HCT116 (cell line): ENCODE data around the gene PBX3. TPM values are rescaled to one million over a fixed set of nuclear protein-coding genes. Genes with fewer than 3 reads are reported as not detected.

ENCODE experiments used
- ATAC-seq: fragments of 200-7000 bp; cut with Tn5 transposase; 2 replicates; pipeline ENCODE4 v1.9.1; 2020; ENCODE audit warnings: mild to moderate bottlenecking, moderate library complexity
- BruUV-seq: library from RNA; stranded (reverse); fragments of 400-500 nt; replicated peaks from 2 replicates; lab custom pipeline; 2021; lab: Mats Ljungman, UMichigan
- CTCF ChIA-PET: fragments of 300-600 bp; sonication (Branson Sonifier 250); formaldehyde crosslinking; loops from one replicate; lab custom pipeline; 2021; ENCODE audit warnings: antibody characterized with exemption; lab: Charles Lee
- POLR2A ChIA-PET: fragments of 300-600, 350-600 bp; sonication (Branson Sonifier 250); formaldehyde crosslinking; loops from one replicate; lab custom pipeline; 2021; ENCODE audit warnings: antibody characterized with exemption; lab: Charles Lee
- RAD21 ChIA-PET, 2 experiments: fragments of 300-600 bp; sonication (Branson Sonifier 250); formaldehyde crosslinking; loops; one replicate each; lab custom pipeline; 2023; ENCODE audit warnings: low total read pairs in 2 of 2; ENCODE audit not compliant: uncharacterized antibody in 2 of 2, unreplicated experiment in 2 of 2, low non-redundant PET in 1 of 2; lab: Charles Lee
- DNase-seq: peaks from one replicate; pipeline ENCODE4 v3.0.0-alpha.2; 2010; ENCODE audit warnings: low read depth, low spot score
- H2AFZ ChIP-seq: fragments of 200-600 bp; shearing (Covaris generic), sonication (generic); 2 replicates; pipeline ENCODE4 v1.6.1; 2017; ENCODE audit warnings: low read depth, mixed run types, mixed read lengths, antibody characterized with exemption, low read length; ENCODE audit not compliant: poor library complexity, severe bottlenecking
- H3K27ac ChIP-seq: 2 replicates; pipeline ENCODE4 v1.5.1; 2012; ENCODE audit warnings: low read depth, low read length
- H3K27me3 ChIP-seq: fragments of 200-600 bp; sonication (generic); 2 replicates; pipeline ENCODE4 v1.6.1; 2016; ENCODE audit warnings: mixed run types, low read length, mixed read lengths; ENCODE audit not compliant: insufficient read depth
- H3K36me3 ChIP-seq, 2 experiments: fragments of 200-500 bp in 1 of 2; fragments of 200-600 bp in 1 of 2; sonication (Bioruptor generic) in 1 of 2; sonication (generic) in 1 of 2; 2 replicates each; pipeline versions ENCODE4 v1.5.1 to v1.6.1; 2014 to 2016; ENCODE audit warnings: low read length in 2 of 2, inconsistent platforms in 1 of 2, mixed read lengths in 1 of 2, mixed run types in 1 of 2; ENCODE audit not compliant: insufficient read depth in 2 of 2, control insufficient read depth in 1 of 2
- H3K4me1 ChIP-seq, 2 experiments: fragments of 200-600 bp in 1 of 2; sonication (generic) in 1 of 2; 2 replicates each; pipeline versions ENCODE4 v1.5.1 to v1.6.1; 2012 to 2017; ENCODE audit warnings: low read length in 2 of 2, inconsistent platforms in 1 of 2, mild to moderate bottlenecking in 1 of 2, mixed read lengths in 1 of 2, mixed run types in 1 of 2, moderate library complexity in 1 of 2; ENCODE audit not compliant: insufficient read depth in 2 of 2, control insufficient read depth in 1 of 2
- H3K4me2 ChIP-seq: fragments of 200-600 bp; sonication (generic); 2 replicates; pipeline ENCODE4 v1.6.1; 2017; ENCODE audit warnings: mixed run types, low read length, mixed read lengths
- H3K4me3 ChIP-seq, 2 experiments: fragments of 200-600 bp in 1 of 2; sonication (generic) in 1 of 2; replicated peaks in 1 of 2; 2 replicates each; pipeline ENCODE4 v1.5.1; 2011 to 2016; ENCODE audit warnings: low read length in 2 of 2, control low read depth in 1 of 2, low read depth in 1 of 2, mild to moderate bottlenecking in 1 of 2, mixed read lengths in 1 of 2, mixed run types in 1 of 2
- H3K79me2 ChIP-seq: fragments of 200-600 bp; sonication (generic); 2 replicates; pipeline ENCODE4 v1.6.1; 2017; ENCODE audit warnings: mild to moderate bottlenecking, mixed run types, low read length, moderate library complexity, mixed read lengths; ENCODE audit not compliant: insufficient read depth
- H3K9ac ChIP-seq: fragments of 200-600 bp; sonication (generic); 2 replicates; pipeline ENCODE4 v1.6.1; 2016; ENCODE audit warnings: low read length, mixed read lengths
- H3K9me2 ChIP-seq: fragments of 200-600 bp; sonication (generic), shearing (Covaris generic); 2 replicates; pipeline ENCODE4 v1.6.1; 2017; ENCODE audit warnings: mixed run types, mild to moderate bottlenecking, moderate library complexity; ENCODE audit not compliant: insufficient read depth
- H3K9me3 ChIP-seq, 2 experiments: fragments of 200-500 bp in 1 of 2; fragments of 200-600 bp in 1 of 2; sonication (Bioruptor generic) in 1 of 2; sonication (generic) in 1 of 2; 2 replicates each; pipeline ENCODE4 v1.6.1; 2014 to 2017; ENCODE audit warnings: low read length in 2 of 2, mixed read lengths in 2 of 2, inconsistent platforms in 1 of 2, low read depth in 1 of 2, mild to moderate bottlenecking in 1 of 2, mixed run types in 1 of 2, moderate library complexity in 1 of 2; ENCODE audit not compliant: control insufficient read depth in 1 of 2, insufficient read depth in 1 of 2
- H4K20me1 ChIP-seq: fragments of 200-600 bp; sonication (generic), shearing (Covaris generic); 2 replicates; pipeline ENCODE4 v1.6.1; 2017; ENCODE audit warnings: mixed run types, mild to moderate bottlenecking, moderate library complexity; ENCODE audit not compliant: insufficient read depth
- ATF3 ChIP-seq: IDR thresholded peaks from 2 replicates; pipeline ENCODE4 v1.6.1; 2012
- CBX3 ChIP-seq: IDR thresholded peaks from 2 replicates; pipeline ENCODE4 v1.6.1; 2012; ENCODE audit warnings: low read depth
- CTCF ChIP-seq, 3 experiments: fragments of 200-600 bp in 1 of 3; sonication (generic) in 1 of 3; IDR thresholded peaks in 2 of 3; conservative IDR thresholded peaks in 1 of 3; 2 replicates each; pipeline ENCODE4 v1.5.1; 2012 to 2017; ENCODE audit warnings: low read depth in 2 of 3, low read length in 2 of 3, antibody characterized with exemption in 1 of 3, borderline replicate concordance in 1 of 3, control low read depth in 1 of 3, mild to moderate bottlenecking in 1 of 3, mixed read lengths in 1 of 3, mixed run types in 1 of 3, moderate library complexity in 1 of 3; ENCODE audit not compliant: insufficient read depth in 1 of 3
- EGR1 ChIP-seq: IDR thresholded peaks from 2 replicates; pipeline ENCODE4 v1.6.1; 2012; ENCODE audit warnings: low read depth
- EZH2 ChIP-seq: fragments of 200-600 bp; sonication (generic); IDR thresholded peaks from 2 replicates; pipeline ENCODE4 v1.6.1; 2017; ENCODE audit warnings: antibody characterized with exemption, mixed run types
- JUND ChIP-seq: IDR thresholded peaks from 2 replicates; pipeline ENCODE4 v1.6.1; 2012
- SIN3A ChIP-seq: IDR thresholded peaks from 2 replicates; pipeline ENCODE4 v1.6.1; 2012; ENCODE audit warnings: low read depth
- SP1 ChIP-seq: IDR thresholded peaks from 2 replicates; pipeline ENCODE4 v1.6.1; 2012; ENCODE audit warnings: low read depth
- YY1 ChIP-seq: IDR thresholded peaks from 2 replicates; pipeline ENCODE4 v1.6.1; 2011; ENCODE audit warnings: low read length, low read depth, moderate library complexity, mild to moderate bottlenecking; ENCODE audit not compliant: insufficient replicate concordance; ENCODE audit errors: extremely low read depth
- ZBTB33 ChIP-seq: IDR thresholded peaks from 2 replicates; pipeline ENCODE4 v1.6.1; 2011; ENCODE audit warnings: mild to moderate bottlenecking, low read length, moderate library complexity; ENCODE audit not compliant: insufficient replicate concordance; ENCODE audit errors: extremely low read depth
- intact Hi-C: fragments of 100-400 bp; cut with micrococcal nuclease; formaldehyde crosslinking; loops from 2 replicates; pipeline ENCODE4 v1.10.0; 2022
- total RNA-seq: library from RNA; stranded (reverse); gene quantifications from one replicate; pipeline ENCODE4 v1.2.1, GENCODE V29; 2021; ENCODE audit not compliant: unreplicated experiment

PBX3 gene
- total RNA-seq, 1 experiment from 2014 or later, result 13.5 TPM

- H3K79me2 ChIP-seq, result no peaks in the 10 kb centered on the region
- ATAC-seq, result no peak
- no peak for DNase-seq
- no peak overlapping the region for H3K9ac ChIP-seq
- H2AFZ ChIP-seq, result no peak overlapping the region
- no peaks in the 10 kb centered on the region for H3K9me2 ChIP-seq
- H3K36me3 ChIP-seq, result no peaks in the 10 kb centered on the region
- H3K4me1 ChIP-seq, result no peaks in the 10 kb centered on the region
- H3K27ac ChIP-seq, result no peak overlapping the region
- no peaks in the 10 kb centered on the region for H4K20me1 ChIP-seq
- intact Hi-C loops, result no loop called here
- POLR2A ChIA-PET, result interaction anchor here (1.5 kb wide), 1 partner anchor 18 kb away, joined by 3 read pairs; no protein-coding TSS in a partner anchor
- BruUV-seq, result no TSS peak
- RAD21 ChIA-PET, result no interaction called here
- no peaks in the 10 kb centered on the region for H3K9me3 ChIP-seq
- no peak overlapping the region for H3K4me2 ChIP-seq
- TF ChIP-seq ATF3 (no peak), ZBTB33 (no peak), JUND (no peak)
- TF ChIP-seq, all 23 proteins: peak for 0
- Histone ChIP-seq H3K27me3 (no peaks in the 10 kb centered on the region), H3K4me3 (no peak overlapping the region)
- CTCF ChIA-PET, result no interaction called here
Observed at GRCh38 chr9:125911861-125912644, 164.9 kb downstream of the PBX3 start.

GRCh38 chr9:125912667-125913066 is 165.5 kb downstream of the PBX3 start:
- POLR2A ChIA-PET, result interaction anchor here (1.5 kb wide), 1 partner anchor 18 kb away, joined by 3 read pairs; no protein-coding TSS in a partner anchor
- ATAC-seq, result no peak
- no TSS peak for BruUV-seq
- TF ChIP-seq SIN3A, result no peak
- no peak for TF ChIP-seq YY1
- no peak for TF ChIP-seq EZH2
- TF ChIP-seq SP1, result no peak
- TF ChIP-seq CBX3, result no peak
- TF ChIP-seq CTCF (IDR thresholded peaks at IDR 0.05 in 2 of 3, conservative IDR thresholded peaks at IDR 0.05 in 1 of 3; ENCODE audit: borderline replicate concordance in 1 of 3, insufficient read depth in 1 of 3, low read depth in 2 of 3, low read length in 2 of 3), result no peak
- no peak for TF ChIP-seq ZBTB33
- no peak for TF ChIP-seq EGR1

More at GRCh38 chr9:125912667-125913066, 165.5 kb downstream of the PBX3 start:
- H3K27me3 ChIP-seq, result no peaks in the 10 kb centered on the region
- no peak for DNase-seq
- H3K9ac ChIP-seq, result no peak overlapping the region
- no peaks in the 10 kb centered on the region for H3K9me2 ChIP-seq
- no peak overlapping the region for H3K27ac ChIP-seq
- H3K36me3 ChIP-seq, result no peaks in the 10 kb centered on the region
- CTCF ChIA-PET, result no interaction called here
- intact Hi-C loops, result no loop called here
- H3K79me2 ChIP-seq, result no peaks in the 10 kb centered on the region
- H3K4me3 ChIP-seq, result no peak overlapping the region
- no peak overlapping the region for H2AFZ ChIP-seq
- H3K4me1 ChIP-seq, result no peaks in the 10 kb centered on the region
- no peaks in the 10 kb centered on the region for H4K20me1 ChIP-seq
- H3K4me2 ChIP-seq, result no peak overlapping the region
- RAD21 ChIA-PET, result no interaction called here
- H3K9me3 ChIP-seq, result no peaks in the 10 kb centered on the region
